Activated CD4-positive, alpha-beta T cell treated with anti-CD3 and anti-CD28 coated beads for 36 hours (primary cell): ENCODE data around the gene KLHL18. TPM values are rescaled to one million over a fixed set of nuclear protein-coding genes. Genes with fewer than 3 reads are reported as not detected.
A peak's percentile ranks its signal among the peaks of the same experiment; 100 is the strongest.
"Not testable (repeated sequence)": the region's sequence is repeated elsewhere in the genome, so short reads cannot be mapped to it uniquely, and the experiment has no call there.

Experiments used
- ATAC-seq: fragments of 200-7000 bp; cut with Tn5 transposase; one replicate; pipeline ENCODE4 v1.10.0; 2021; ENCODE audit warnings: mild to moderate bottlenecking, moderate library complexity
- CTCF ChIA-PET: fragments of 350-600 bp; sonication (Branson Sonifier 250); formaldehyde crosslinking; loops from one replicate; lab custom pipeline; 2021; ENCODE audit warnings: antibody characterized with exemption; lab: Charles Lee
- POLR2A ChIA-PET: fragments of 350-600 bp; sonication (Branson Sonifier 250); formaldehyde crosslinking; loops from one replicate; lab custom pipeline; 2021; ENCODE audit warnings: antibody characterized with exemption, inconsistent platforms; lab: Charles Lee
- DNase-seq: peaks from one replicate; pipeline ENCODE4 v3.0.0-alpha.2; 2020
- H3K27ac Mint-ChIP-seq: one replicate; pipeline ENCODE4 v1.8.0; 2021; ENCODE audit warnings: mixed read lengths
- H3K27me3 Mint-ChIP-seq: one replicate; pipeline ENCODE4 v1.8.0; 2021; ENCODE audit warnings: mixed read lengths
- H3K36me3 Mint-ChIP-seq: one replicate; pipeline ENCODE4 v1.8.0; 2021; ENCODE audit warnings: low read depth, mixed read lengths
- H3K4me1 Mint-ChIP-seq: one replicate; pipeline ENCODE4 v1.8.0; 2021; ENCODE audit warnings: mixed read lengths
- H3K4me3 Mint-ChIP-seq: one replicate; pipeline ENCODE4 v1.8.0; 2021; ENCODE audit warnings: mild to moderate bottlenecking, moderate library complexity, mixed read lengths
- H3K9me3 Mint-ChIP-seq: one replicate; pipeline ENCODE4 v1.8.0; 2021; ENCODE audit warnings: low read depth, mixed read lengths
- intact Hi-C, 2 experiments: fragments of 100-400 bp; cut with DNase I in 1 of 2; cut with micrococcal nuclease in 1 of 2; formaldehyde crosslinking; loops; one replicate each; pipeline versions ENCODE4 v1.14.2 to v1.15.1; 2022 to 2024; cut with DNase I, micrococcal nuclease
- total RNA-seq, 2 experiments: library from RNA; stranded (reverse); gene quantifications; one replicate each; pipeline ENCODE4 v1.2.3, GENCODE V29; 2021

Gene KLHL18
- total RNA-seq, 2 experiments from 2014 or later, result 19.0 to 22.4 TPM

GRCh38 chr3:47316151-47316550, 33.4 kb downstream of the KLHL18 start:
- ATAC-seq, POLR2A ChIA-PET, H3K9me3 Mint-ChIP-seq, H3K27me3 Mint-ChIP-seq, DNase-seq, H3K4me3 Mint-ChIP-seq, intact Hi-C loops, H3K27ac Mint-ChIP-seq, H3K36me3 Mint-ChIP-seq: not testable (repeated sequence)
- CTCF ChIA-PET, result interaction anchor here (0.9 kb wide), 1 partner anchor 8 kb away, joined by 4 read pairs; no protein-coding TSS in a partner anchor
- H3K4me1 Mint-ChIP-seq, result peaks cover 12% of the 10 kb centered on the region

DNA sequence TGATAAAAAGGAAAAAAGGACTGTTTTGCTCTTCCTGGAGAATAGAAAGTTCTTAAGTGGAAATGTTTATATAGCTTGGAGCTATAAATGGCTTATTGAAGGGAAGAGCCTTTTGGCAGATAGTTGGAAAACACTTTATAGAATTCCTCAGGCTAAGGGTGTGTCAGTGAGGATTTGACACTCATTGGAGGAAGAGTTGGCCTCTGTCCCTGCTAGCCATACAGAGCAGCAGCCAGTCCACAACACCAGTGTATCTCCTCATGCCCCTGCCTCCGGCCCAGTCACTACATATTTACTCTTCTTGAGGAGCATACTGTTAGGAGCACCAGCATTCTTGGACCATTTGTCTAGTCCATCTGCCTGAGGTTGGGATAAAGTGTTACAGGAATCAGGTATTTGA, 36.2 kb downstream of the KLHL18 start:
- POLR2A ChIA-PET, result no interaction called here
- H3K27me3 Mint-ChIP-seq, result no peaks in the 10 kb centered on the region
- no peak overlapping the region for H3K27ac Mint-ChIP-seq
- CTCF ChIA-PET, result interaction anchor here (0.7 kb wide), 1 partner anchor 395 kb away, joined by 3 read pairs; no protein-coding TSS in a partner anchor
- no peaks in the 10 kb centered on the region for H3K9me3 Mint-ChIP-seq
- intact Hi-C loops, result no loop called here
- H3K36me3 Mint-ChIP-seq, result peaks cover 16% of the 10 kb centered on the region
- no peak for ATAC-seq
- no peak for DNase-seq
- peaks cover 6% of the 10 kb centered on the region for H3K4me1 Mint-ChIP-seq
- H3K4me3 Mint-ChIP-seq, result no peak overlapping the region

- H3K4me1 Mint-ChIP-seq, result peaks cover under 1% of the 10 kb centered on the region
- no peak overlapping the region for H3K4me3 Mint-ChIP-seq
- CTCF ChIA-PET, result interaction anchor here (0.6 to 1.2 kb wide), 3 partner anchors 155 to 469 kb away, joined by 3 read pairs; partner anchors contain the start of gene SETD2
- no peak overlapping the region for H3K27ac Mint-ChIP-seq
- peaks cover 19% of the 10 kb centered on the region for H3K36me3 Mint-ChIP-seq
- H3K27me3 Mint-ChIP-seq, result no peaks in the 10 kb centered on the region
- ATAC-seq, result no peak
- intact Hi-C loops, result loop anchor here (5.0 to 10.0 kb wide), 3 partner anchors 38 to 303 kb away; partner anchors contain the start of genes KIF9 (in 1 of the 2) and KLHL18 (in 1 of the 2)
- POLR2A ChIA-PET, result no interaction called here
- no peaks in the 10 kb centered on the region for H3K9me3 Mint-ChIP-seq
- DNase-seq, result no peak
Measured at GRCh38 chr3:47319956-47320355, 37.2 kb downstream of the KLHL18 start.

GRCh38 chr3:47323431-47324277, 40.9 kb downstream of the KLHL18 start:
- H3K27ac Mint-ChIP-seq, result no peak overlapping the region
- H3K4me3 Mint-ChIP-seq, result no peak overlapping the region
- H3K36me3 Mint-ChIP-seq, result peaks cover 31% of the 10 kb centered on the region

DNA sequence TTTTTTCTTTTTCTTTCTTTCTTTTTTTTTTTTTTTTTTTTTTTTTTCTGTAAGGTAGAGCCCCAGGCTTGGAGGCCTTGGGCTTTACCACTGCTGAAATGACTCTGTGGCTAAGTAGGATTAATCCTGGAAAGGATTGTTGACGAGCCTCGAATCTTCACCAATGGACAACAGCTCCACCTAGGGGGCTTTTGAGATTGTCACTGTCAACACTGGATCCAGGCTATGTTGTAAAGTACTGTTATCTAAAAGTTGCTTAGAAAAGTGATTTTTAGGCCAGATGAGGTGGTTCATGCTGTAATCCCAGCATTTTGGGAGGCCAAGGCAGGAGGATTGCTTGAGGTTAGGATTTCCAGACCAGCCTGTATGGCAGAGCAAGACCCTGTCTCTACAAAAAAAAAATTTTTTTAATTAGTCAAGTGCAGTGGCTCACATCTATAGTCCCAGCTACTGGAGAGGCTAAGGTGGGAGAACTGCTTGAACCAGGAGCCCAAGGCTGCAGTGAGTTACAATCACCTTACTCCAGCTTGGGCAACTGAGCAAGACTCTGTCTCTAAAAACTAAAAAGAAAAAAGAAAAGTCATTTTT, 41.6 kb downstream of the KLHL18 start:
- H3K4me1 Mint-ChIP-seq, result no peaks in the 10 kb centered on the region
- no peak overlapping the region for H3K27ac Mint-ChIP-seq
- no peaks in the 10 kb centered on the region for H3K9me3 Mint-ChIP-seq
- POLR2A ChIA-PET, result no interaction called here
- H3K4me3 Mint-ChIP-seq, result no peak overlapping the region
- ATAC-seq (peak; percentile 88), DNase-seq (peak; percentile 66)
- H3K36me3 Mint-ChIP-seq, result peaks cover 33% of the 10 kb centered on the region
- CTCF ChIA-PET, result interaction anchor here (0.6 to 2.4 kb wide), 19 partner anchors 9 to 835 kb away, joined by 3 to 22 read pairs (median 3); no protein-coding TSS in a partner anchor
- no peaks in the 10 kb centered on the region for H3K27me3 Mint-ChIP-seq
- intact Hi-C loops, result loop anchor here (1.0 to 10.0 kb wide), 7 partner anchors 42 to 458 kb away; partner anchors contain the start of genes KIF9 (in 1 of the 2), KLHL18 (in 1 of the 2) and SETD2 (in 1 of the 2)

More at GRCh38 chr3:47323431-47324277, 40.9 kb downstream of the KLHL18 start:
- H3K4me1 Mint-ChIP-seq, result no peaks in the 10 kb centered on the region
- ChIA-PET POLR2A (no interaction called here), CTCF (interaction anchor here (0.5 to 2.4 kb wide), 25 partner anchors 8 to 1085 kb away, joined by 3 to 22 read pairs (median 3); no protein-coding TSS in a partner anchor)
- DNase-seq (no peak), ATAC-seq (peak; percentile 26)
- intact Hi-C loops, result loop anchor here (1.0 to 10.0 kb wide), 7 partner anchors 41 to 457 kb away; partner anchors contain the start of genes KIF9 (in 1 of the 2), KLHL18 (in 1 of the 2) and SETD2 (in 1 of the 2)
- no peaks in the 10 kb centered on the region for H3K27me3 Mint-ChIP-seq
- no peaks in the 10 kb centered on the region for H3K9me3 Mint-ChIP-seq

- POLR2A ChIA-PET, result interaction anchor here (0.7 kb wide), 1 partner anchor 44 kb away, joined by 3 read pairs; no protein-coding TSS in a partner anchor
- DNase-seq (no peak), ATAC-seq (no peak)
- CTCF ChIA-PET, result interaction anchor here (0.6 to 1.3 kb wide), 5 partner anchors 8 to 39 kb away, joined by 3 read pairs; no protein-coding TSS in a partner anchor
- intact Hi-C loops, result loop anchor here in 1 of 2 experiments (5.0 kb wide), 1 partner anchor 43 kb away; no protein-coding TSS in a partner anchor
- H3K4me3 Mint-ChIP-seq, result no peak overlapping the region
- H3K36me3 Mint-ChIP-seq, result peaks cover 44% of the 10 kb centered on the region
- H3K9me3 Mint-ChIP-seq, result no peaks in the 10 kb centered on the region
- no peaks in the 10 kb centered on the region for H3K27me3 Mint-ChIP-seq
- no peaks in the 10 kb centered on the region for H3K4me1 Mint-ChIP-seq
- no peak overlapping the region for H3K27ac Mint-ChIP-seq
Measured at GRCh38 chr3:47333907-47334306, 51.2 kb downstream of the KLHL18 start.

DNA sequence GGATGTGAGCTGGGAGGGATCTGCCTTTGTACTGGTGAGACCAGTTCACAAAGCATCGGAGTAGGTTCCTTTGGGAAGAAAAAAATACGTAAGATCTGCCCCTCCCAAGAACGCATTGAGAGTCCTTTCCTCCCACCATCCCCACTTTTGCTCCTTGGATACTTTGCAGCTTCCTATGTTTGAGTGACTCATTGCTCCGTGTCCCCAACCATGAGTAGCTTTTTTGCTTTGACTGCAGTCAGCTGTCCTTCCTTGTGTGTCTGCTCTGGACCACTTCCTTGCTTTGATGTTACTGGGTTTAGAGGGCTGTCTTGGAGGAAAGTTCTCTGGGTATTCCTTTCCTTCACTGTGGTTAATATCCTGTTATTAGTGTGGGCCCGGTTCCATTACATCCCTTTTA, 54.9 kb downstream of the KLHL18 start:
- Mint-ChIP-seq H3K27me3 (no peaks in the 10 kb centered on the region), H3K4me1 (no peaks in the 10 kb centered on the region), H3K9me3 (no peaks in the 10 kb centered on the region), H3K36me3 (peaks cover 38% of the 10 kb centered on the region), H3K4me3 (no peak overlapping the region), H3K27ac (no peak overlapping the region)
- no peak for DNase-seq
- POLR2A ChIA-PET, result interaction anchor here (0.5 kb wide), 1 partner anchor 10 kb away, joined by 3 read pairs; no protein-coding TSS in a partner anchor
- CTCF ChIA-PET, result no interaction called here
- intact Hi-C loops, result no loop called here
- ATAC-seq, result no peak

DNA sequence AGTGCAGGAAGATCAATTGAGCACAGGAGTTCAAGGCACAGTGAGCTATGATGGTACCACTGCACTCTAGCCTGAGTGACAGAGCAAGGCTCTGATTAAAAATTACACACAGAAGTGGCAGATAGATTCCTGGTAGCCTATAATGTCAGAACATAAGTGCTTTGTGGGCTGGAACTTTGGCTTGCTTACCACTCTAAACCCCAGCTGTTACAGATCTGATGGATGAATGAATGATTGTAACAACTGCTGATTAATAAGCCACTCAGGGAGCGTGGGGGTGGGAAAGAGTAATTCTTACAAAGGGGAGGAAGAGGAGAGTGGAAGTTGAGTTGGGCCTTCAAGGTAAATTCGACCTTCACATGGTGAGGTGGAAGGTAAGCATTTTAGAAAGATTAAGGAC, 57.2 kb downstream of the KLHL18 start:
- Mint-ChIP-seq H3K27ac (no peak overlapping the region), H3K36me3 (peaks cover 39% of the 10 kb centered on the region), H3K27me3 (no peaks in the 10 kb centered on the region), H3K9me3 (no peaks in the 10 kb centered on the region), H3K4me1 (no peaks in the 10 kb centered on the region), H3K4me3 (no peak overlapping the region)
- ChIA-PET POLR2A (no interaction called here), CTCF (interaction anchor here (0.5 kb wide), 1 partner anchor 106 kb away, joined by 5 read pairs; no protein-coding TSS in a partner anchor)
- ATAC-seq (no peak), DNase-seq (no peak)
- intact Hi-C loops, result no loop called here

DNA sequence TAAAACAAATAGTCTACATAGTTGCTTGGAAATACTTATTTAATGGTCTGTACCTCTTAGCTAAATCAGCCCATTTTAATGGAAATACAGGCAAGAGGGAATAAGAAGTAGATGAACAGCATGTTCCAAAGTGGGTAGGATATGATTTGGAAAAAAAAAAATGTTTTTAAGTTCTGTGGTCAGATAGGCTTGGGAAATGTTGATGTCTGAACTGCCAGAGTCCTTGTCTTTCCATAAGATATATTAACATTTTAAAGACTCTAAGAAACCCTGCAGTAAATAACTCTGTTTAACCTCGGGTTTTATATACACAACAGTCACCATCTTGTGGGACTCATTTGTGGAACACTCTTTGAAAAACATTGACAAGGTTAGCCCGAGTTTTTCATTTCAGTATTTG, 58.1 kb downstream of the KLHL18 start:
- Mint-ChIP-seq H3K9me3 (no peaks in the 10 kb centered on the region), H3K27ac (no peak overlapping the region), H3K36me3 (peaks cover 40% of the 10 kb centered on the region), H3K4me1 (no peaks in the 10 kb centered on the region), H3K4me3 (no peak overlapping the region), H3K27me3 (no peaks in the 10 kb centered on the region)
- ATAC-seq (no peak), DNase-seq (no peak)
- POLR2A ChIA-PET, result no interaction called here
- CTCF ChIA-PET, result no interaction called here
- intact Hi-C loops, result no loop called here

GRCh38 chr3:47342151-47342550, 59.4 kb downstream of the KLHL18 start:
- no peaks in the 10 kb centered on the region for H3K9me3 Mint-ChIP-seq
- H3K4me3 Mint-ChIP-seq, result no peak overlapping the region
- ATAC-seq (no peak), DNase-seq (no peak)
- intact Hi-C loops, result no loop called here
- CTCF ChIA-PET, result interaction anchor here (0.7 kb wide), 1 partner anchor 8 kb away, joined by 3 read pairs; no protein-coding TSS in a partner anchor
- H3K27ac Mint-ChIP-seq, result peak overlapping the region; percentile 7
- H3K27me3 Mint-ChIP-seq, result no peaks in the 10 kb centered on the region
- no peaks in the 10 kb centered on the region for H3K4me1 Mint-ChIP-seq
- POLR2A ChIA-PET, result no interaction called here
- peaks cover 33% of the 10 kb centered on the region for H3K36me3 Mint-ChIP-seq

DNA sequence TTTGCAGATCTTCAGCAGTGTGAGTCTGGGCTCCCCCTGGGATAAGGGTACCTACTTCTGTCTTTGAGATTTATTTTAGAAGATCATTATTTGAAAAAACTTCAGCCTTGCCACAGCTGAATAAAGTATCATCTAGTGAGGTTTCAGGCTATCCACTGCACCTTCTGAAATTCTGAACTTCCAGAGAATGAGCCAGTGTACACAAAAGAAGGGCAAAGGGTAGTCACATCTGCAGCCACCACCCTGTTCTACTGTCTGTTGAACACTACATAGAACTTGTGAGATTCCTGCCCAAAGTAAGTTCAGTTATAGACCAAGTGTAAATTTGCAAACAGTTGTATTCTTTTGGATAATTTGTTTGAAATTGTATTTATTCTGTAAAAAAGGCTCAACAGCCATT, 60.1 kb downstream of the KLHL18 start:
- intact Hi-C loops, result no loop called here

More for the DNA sequence above, 60.1 kb downstream of the KLHL18 start:
- no peaks in the 10 kb centered on the region for H3K27me3 Mint-ChIP-seq
- DNase-seq, result no peak
- POLR2A ChIA-PET, result no interaction called here
- H3K4me3 Mint-ChIP-seq, result no peak overlapping the region
- peaks cover 26% of the 10 kb centered on the region for H3K36me3 Mint-ChIP-seq
- ATAC-seq, result no peak
- no peak overlapping the region for H3K27ac Mint-ChIP-seq
- no peaks in the 10 kb centered on the region for H3K9me3 Mint-ChIP-seq
- CTCF ChIA-PET, result no interaction called here
- H3K4me1 Mint-ChIP-seq, result peaks cover 2% of the 10 kb centered on the region
